Activated naive CD8-positive, alpha-beta T cell treated with anti-CD3 and anti-CD28 coated beads, Interleukin-2, amount 50 U/mL, for 16 hours (primary cell): ENCODE results near the gene PNPLA2.

ENCODE experiments used
- DNase-seq: peaks from one replicate; pipeline ENCODE4 v3.0.0-alpha.2; 2020; ENCODE audit warnings: low read depth, low spot score

Gene PNPLA2

DNA sequence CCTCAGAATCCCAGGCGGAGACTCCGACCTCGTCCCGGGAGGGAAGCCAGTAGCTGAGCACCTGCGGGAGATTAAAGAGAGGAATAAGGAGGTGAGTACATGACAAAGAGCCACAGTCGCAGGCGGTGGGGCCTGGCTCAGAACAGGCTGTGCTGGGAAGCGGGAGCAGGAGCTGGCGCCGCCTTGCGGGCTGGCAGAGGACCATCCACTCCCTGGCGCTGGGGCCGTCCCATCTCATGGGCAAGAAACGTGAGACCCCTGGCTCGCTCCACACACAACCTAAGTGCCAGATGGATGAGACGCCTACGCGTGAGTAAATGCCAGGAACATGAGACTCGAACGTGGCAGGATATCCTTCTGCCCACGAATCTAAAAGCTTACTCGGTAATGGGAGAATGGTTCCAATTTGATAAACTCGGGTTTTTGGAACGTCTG, 35.1 kb upstream of the PNPLA2 start:
- no peak for DNase-seq

DNA sequence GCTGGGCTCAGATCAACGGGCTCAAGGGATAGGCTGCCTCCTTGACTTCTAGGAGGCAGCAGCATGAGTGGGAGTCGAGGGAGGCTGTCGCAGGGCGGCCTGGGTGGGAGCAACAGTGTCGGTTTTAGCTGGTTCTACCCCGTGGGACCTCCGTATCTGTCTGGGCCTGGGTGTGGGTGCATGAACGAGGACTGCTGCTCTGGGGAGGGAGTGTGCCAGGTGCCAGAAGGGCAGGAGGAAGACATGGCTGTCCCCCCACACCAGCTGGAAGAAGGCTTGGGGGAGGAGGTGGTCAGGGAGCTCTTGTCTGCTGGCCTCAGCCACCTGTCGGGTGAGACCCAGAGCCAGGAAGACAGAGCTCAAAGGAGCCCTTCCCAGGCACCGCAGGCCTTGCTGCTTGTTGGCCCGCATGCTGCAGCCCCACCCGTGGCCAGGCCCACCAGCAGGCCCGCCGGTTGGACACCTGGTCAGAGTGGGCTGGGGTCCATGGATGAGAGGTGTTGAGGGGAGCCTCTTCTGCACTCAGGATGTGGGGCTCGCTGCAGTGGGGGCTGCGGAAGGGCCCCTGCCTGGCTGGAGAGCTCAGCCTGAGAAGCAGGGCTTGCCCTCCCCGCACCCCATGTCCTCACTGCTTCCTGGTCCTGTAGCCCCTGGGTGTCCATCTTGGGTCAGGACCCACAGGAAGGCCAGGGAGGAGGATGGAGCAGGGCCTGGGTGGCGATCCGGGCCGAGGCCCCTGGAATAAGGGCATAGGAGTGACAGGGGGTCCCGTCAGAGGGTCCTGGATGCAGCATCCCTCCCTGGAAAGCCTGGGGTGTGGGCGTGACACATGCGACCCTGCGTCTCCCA, 32.3 kb upstream of the PNPLA2 start:
- DNase-seq, result no peak

DNA sequence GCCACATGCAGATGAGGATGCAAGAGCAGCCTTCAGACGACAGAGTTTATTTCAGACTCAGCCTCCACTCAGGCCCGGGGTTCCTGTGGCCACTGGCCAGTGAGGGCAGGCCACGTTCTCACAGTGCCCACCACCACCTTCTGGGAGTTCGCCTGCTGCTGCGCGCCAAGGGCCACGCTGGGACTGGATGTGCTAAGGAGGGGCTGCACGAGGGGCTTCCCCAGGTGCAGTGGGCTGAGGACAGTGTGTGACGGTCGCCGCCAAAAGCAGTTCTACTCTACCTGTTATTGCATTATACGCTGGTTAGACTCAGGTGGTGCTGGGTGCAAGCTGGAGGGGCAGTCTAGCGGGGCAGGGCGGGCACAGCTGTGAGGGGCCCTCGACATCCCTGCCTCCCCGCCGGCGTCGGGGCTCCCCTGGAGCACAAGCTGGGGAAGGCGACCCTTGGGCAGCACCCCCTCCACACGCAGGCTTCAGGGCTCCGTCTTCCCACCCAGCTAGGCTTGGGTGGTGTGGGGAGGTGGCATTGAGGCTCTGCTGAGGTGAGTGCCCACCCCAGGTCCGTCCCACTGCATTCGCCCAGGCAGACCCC, 31.5 kb upstream of the PNPLA2 start:
- no peak for DNase-seq

DNA sequence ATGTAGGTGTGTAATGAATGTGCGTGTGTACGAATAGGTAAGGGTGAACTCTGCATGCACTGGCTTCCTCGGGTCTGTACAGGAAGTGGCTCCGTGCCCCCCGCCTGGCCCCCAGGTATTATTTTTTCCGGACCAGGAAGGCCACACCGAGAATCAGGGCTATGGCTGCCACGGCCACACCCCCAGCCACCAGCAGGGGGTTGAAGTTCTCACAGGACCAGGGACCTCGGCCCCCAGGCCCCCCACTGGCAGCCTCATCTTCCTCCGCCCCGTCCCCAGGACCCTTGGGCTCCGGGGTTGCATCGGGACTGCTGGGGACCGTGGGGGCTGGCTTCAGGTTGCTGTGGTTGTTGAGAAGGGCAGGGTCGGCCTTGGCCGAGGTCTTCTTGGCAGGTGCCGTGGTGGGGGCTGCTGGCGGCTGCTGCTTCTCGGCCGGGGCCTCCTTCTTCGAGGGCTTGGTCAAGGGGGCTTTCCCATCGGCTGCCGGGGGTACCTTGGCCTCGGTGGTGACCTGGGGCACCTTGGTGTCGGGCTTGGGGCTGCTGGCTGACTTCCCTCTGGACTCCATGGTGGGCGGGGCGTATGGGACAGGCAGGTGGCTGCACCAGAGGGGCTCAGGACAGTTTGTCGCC, 30.6 kb upstream of the PNPLA2 start:
- DNase-seq, result no peak

DNA sequence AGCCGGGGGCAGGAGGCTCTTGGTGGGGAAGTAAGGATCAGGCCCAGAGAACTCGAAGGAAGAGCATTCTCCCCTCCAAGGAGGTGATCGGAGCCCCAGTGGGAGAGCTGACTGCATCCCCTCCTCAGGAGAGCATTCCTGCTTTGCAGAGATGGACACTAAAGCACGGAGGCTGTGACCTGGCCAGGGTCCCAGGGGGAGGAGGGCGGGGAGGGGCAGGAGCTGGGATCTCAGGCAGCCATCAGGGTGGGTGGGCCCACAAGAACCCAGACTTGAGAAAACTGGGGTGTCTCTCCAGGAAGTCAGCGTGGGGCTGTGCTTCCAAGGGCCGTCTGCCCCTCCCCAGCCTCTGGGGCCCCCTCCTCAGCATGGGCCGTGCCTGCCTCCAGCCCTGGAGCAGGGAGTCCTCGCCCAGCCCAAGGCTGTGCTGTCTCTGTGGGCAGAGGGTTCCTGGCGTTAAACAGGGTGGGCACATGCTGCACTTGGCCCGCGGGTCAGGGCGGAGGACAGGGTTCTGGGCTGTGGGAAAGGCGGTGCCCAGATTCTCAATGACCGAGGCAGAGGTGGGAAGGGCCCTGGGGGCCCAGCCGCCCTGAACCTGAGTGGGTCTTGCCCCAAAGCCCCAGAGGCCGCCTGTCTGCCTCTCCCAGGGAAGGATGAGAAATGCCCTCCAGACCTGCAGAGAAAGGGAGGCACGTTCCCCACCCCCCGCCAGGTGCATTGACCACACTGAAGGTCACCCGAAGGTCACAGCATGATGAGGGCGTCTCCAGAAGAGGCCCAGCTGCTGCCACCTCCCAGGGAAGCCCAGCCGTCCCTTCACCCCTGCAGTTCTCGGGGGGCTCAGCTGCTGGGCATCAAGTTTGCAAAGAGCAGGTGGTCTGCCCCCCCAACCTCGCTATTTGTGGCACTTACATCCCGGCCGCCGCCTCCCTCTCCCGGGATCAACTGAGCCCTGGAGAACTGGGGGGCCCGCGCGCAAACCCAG, 29.5 kb upstream of the PNPLA2 start:
- DNase-seq, result no peak

DNA sequence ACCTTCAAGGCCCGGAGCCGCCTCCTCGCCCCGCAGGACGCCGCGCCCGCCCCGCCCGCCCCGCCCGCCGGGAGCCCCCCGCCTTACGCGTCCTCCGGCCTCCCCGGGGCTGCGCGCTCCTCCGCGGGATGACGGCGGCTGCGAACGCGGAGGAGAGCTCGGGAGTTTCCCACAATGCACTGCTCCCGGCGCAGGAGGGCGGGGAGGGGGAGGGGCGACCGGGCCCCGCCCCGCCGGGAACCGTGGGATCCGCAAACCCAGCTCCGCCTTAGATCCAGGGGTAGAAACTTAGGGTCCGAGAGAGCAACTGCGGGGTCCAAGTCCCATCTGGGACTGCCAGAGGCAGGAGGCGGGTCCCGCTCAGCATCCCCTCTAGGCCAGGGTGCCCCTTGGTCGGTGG, 28.8 kb upstream of the PNPLA2 start, which contains the start of gene CEND1:
Gene CEND1, minus strand, starts transcription at position 148 of the 400 bp plus-strand sequence. CDS start 1,514 bp downstream, outside the sequence.
- DNase-seq, result no peak

DNA sequence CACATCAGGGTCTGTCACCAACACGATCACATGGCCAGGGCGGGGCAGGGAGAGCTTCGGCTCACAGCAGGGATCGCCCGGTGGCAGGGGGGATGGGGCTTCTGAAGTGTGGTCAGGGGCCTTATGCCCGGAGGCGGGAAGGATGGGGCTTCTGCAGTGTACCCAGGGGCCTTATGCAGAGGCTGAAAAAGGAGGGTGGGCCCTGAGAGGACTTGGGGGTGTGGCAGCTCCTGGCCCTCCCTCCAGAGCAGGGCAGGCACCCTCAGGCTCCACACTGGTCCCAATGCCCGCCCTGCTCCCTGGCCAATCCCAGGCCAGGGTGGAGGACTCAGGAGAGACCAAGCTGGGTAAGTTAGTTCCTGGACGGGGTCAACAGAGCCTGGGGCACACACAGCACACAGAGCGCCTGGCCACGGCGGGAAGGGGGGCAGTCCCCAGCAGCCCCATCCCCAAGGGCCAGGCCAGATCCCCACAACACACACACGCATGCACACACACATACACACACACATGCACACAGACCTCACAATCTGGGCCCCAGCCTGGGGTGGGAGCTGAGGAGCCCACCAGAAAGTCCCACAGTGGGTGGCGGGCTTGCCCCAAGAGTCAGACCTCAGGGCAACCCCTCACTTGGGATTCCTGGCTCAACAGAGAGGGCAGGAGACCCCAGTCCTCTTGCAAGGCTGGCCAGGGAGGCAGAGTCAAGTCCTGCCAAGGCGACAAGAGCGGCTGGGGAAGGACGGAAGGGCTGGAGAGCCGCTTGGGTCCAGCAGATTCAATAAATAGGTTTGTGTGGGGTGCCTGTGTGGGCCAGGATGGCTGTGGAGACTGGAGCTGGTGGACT, 27.8 kb upstream of the PNPLA2 start:
- no peak for DNase-seq

DNA sequence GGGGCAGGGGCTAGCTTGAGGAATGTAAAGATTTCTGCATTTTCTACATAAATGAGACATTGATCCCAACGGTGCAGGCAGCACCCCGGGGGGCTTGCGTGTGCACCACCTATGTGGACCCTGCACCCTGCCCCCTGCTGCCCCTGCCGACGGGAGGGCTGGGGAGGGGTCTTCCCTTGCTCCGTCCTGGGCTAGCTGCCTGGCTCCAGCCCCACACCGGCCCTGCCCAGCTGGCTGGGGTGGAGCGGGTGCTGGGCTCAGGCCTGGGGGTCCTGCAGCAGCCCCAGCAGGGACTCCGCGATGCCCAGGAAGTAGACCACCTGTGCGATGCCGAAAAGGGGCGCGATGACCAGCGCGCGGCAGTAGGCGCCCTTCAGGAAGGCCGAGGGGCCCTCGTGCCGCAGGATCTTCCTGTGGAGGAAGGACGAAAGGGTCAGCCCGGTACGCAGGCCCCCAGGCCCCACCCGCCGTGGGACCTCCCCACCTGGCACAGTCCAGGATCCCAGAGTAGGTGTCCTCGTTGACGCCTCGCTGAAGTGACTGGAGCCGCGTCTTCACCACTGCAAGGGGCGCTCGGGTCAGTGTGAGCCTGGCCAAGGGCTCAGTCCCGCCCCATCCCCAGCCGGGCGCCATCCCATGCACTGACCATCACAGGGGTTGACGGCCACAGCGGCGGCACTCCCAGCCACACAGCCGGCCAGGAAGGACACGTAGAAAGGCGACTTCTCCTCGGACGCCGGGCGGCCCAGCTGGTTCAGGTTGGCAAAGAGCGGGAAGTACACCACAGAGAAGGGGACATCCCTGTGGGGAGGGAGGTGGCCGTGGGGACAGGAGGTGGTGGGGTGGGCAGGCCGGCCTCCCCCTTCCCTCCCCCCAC, 26.8 kb upstream of the PNPLA2 start:
- DNase-seq, result no peak

DNA sequence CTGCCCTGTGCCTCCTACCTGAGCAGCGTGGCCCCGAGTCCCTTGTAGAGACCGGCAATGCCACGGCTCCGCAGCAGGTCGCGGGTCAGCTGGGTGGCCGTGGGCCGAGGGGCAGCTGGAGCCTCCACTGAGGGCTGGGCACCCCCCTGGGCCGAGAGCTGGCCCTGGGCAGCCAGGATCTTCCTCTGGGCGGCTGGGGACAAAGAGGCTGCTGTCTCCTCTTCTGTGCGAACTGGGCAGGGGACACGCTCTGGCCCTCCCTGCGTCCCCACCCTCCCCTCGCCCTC, 26.2 kb upstream of the PNPLA2 start:
- no peak for DNase-seq

DNA sequence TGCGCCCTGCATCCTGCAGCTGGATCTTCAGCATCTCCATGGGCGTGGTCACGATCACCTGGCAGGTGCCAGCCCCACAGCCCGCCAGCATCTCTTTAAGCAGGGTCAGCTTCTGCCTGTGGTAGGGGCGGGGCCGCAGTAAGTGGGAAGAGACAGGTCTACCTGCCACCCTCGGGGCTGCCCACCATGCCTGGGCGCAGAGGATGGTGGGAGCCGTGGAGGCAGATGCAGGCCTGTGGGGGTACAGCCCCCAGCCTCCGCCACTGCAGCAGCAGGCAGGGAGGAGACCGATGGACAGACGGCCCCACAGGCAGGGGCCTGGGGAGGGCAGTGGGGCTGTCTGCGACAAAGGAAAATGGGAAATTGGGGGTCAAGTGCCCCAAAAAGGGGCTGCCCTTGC, 25.8 kb upstream of the PNPLA2 start:
- DNase-seq, result no peak

DNA sequence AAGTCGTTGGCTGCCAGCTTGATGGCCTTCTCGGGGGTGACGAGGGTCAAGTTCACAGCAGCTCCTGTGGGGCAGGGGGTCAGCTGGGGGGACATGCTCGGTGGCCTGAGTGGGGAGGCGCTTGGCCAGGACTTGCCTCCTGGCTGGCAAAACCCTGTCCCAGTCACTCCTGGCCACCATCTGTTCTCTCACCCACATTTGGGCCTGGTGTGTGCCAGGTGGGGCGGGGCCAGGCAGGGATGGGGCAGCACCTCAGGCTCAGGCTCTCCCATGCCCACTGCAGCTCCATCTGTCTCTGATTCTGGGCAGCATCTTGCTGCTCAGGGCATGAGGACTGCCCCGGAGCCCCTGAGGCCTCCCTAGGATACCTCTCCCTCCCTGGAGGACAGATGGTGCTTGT, 25.2 kb upstream of the PNPLA2 start:
- no peak for DNase-seq

DNA sequence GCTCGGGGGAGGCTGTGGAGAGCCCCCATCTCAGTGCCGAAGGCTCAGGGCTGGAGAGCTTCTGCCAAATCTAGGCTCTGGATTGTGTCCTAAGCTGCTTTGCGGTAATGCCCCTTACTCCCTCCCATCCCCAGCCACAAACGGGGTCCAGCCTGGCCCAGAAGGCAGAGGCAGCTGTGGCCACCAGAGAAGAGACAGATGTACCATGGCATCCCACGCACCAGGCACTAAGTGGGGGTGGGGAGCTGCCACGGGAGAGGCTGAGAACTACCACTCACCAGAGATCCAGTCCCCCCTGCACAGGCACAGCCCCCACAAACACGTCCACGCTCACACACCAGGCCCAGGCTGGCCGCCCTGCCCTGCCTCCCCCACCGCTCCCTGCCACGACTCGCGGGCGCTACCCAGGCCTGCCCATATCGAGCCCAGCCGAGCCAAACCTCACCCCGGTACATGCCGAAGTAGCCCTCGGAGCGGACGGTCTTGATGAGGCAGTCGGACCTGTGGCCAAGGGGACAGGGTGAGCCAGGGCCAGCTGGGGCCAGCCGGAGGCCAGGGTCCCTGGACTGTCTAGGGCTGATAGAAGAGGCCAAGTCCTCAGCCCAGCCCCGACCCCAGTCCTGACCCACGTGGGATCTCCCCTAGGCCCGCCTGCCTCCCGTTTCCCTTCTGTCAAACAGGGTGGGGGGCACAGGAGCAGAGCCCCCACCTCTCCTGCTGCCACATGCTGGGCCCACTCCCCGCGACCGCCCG, 24.5 kb upstream of the PNPLA2 start:
- no peak for DNase-seq

DNA sequence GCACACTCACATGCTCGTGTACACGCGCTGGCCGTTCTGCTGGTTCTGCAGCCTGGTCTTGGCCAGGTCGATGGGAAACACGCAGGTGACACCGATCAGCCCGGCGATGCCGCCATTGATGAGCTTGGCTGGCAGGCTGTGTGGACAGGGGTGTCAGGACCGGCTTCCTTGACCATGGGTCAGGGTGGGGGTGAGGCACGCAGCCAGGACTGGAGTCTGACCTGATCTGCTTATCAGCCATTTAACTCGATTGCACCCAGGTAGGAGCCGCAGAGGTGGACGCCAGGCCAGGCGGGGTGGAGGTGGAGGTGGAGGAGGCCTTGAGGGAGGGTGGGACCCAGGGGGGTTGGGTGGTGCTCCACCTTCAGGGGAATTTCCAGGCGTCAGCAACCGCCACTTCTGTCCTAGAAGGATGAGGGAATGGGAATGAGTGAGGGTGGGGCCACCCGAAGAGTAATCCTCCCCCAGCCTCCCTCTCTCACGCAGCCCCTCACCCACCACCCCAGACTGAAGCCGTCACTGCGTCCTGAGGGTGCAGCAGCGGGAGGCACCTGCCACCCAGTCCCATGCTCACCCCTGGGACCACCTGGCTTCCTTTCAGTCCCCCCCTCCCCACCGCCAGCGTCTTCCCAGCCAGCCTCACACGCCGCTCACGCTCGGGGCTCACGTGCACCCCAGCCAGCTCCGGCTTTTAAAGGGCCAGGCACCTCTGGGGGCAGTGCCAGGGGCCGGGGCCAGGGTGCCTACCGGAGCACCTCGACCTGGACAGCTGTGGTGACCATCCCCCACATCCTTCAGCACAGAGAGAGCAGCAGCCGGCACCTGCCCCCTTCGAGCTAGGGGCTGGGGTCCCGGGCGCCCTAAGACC, 23.7 kb upstream of the PNPLA2 start:
- no peak for DNase-seq

DNA sequence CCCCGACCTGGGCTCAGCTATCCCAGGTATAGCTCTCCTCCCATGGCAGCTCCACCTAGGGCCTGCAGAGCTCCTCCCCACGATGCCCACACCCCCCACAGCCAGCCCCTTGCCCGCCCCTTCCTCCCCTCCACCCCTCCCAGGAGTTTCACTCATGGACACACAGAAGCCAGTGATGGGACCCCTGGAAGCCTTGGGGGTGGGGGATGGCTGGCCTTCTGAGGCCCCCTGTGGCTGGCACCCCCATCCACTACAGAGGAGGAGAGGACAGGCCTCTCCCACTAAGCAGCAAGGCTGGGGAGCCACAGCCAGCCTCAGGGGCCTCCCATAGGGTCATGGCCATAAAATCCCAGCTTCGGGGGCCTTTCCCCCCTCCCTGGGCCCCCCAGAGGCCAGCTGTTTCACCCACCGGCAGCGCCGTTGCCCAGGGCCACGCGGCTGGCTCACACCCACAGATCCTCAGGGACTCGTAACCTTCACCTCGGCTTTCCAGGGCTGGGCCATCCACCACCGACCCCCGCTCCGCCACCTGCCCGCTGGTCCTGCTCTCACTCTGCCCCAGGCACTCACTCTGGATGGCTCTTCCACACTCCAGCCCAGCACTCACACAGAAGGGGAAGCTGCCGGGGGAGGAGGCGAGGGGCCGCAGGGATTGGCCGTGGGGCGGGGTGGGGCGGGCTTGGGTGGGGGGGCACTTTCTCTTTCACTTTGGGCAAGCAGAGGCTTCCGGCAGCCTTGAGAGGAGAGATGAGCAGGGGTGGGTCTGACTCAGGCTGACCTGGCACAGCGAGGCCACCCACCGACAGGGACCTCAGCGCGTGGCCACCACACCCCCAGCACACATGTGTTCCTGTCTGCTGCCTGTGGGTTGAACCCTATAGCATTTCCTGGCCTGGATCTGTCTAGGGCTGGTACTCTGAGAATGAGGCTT, 22.8 kb upstream of the PNPLA2 start:
- peak; percentile 53 for DNase-seq

DNA sequence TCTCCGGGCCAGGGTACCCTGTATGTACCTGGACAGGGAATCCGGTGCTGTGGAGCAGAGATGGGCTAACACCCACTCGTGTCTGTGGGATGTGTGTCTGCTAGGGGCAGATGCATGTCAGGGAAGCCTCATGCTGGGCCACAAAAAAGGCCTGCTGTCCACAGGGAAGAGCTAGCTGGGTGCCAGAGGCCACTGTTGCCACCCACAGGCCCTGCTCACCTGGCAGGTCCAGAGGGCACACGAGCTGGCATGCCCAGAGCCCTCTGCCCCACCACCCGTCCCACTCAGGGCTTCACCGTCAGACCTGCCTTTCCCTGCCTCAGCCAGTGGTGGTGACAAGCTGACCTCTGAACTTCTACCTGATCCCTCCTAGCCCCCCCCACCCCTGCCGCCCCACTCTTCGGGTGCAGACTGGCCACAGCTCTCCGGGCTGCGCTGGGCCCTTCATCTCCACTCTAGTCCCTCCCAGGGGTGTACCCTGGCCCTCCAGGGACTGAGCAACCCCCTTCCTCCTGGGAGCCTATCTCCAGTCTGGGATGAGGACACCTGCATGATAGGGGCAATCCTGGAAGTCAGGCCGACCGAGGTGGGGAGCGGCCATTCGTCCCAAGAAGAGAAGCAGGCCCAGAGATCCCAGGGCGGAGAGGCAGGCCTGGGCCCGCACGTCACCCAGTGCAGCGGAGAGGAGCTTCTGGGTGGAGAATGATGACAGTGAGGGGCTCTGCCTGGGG, 22.0 kb upstream of the PNPLA2 start:
- no peak for DNase-seq
